HG02981 (cell line): ENCODE results near the gene IL17B.

ENCODE experiments used
- ATAC-seq: cut with Tn5 transposase; IDR thresholded peaks from one replicate; pipeline ENCODE4 v1.9.1; 2021; ENCODE audit warnings: mild to moderate bottlenecking, moderate library complexity; ENCODE audit not compliant: unreplicated experiment

IL17B gene

GRCh38 chr5:149415066-149415967 is 36.2 kb upstream of the IL17B start:
- no peak for ATAC-seq

GRCh38 chr5:149414405-149415065 is 35.4 kb upstream of the IL17B start:
- ATAC-seq, result no peak

DNA sequence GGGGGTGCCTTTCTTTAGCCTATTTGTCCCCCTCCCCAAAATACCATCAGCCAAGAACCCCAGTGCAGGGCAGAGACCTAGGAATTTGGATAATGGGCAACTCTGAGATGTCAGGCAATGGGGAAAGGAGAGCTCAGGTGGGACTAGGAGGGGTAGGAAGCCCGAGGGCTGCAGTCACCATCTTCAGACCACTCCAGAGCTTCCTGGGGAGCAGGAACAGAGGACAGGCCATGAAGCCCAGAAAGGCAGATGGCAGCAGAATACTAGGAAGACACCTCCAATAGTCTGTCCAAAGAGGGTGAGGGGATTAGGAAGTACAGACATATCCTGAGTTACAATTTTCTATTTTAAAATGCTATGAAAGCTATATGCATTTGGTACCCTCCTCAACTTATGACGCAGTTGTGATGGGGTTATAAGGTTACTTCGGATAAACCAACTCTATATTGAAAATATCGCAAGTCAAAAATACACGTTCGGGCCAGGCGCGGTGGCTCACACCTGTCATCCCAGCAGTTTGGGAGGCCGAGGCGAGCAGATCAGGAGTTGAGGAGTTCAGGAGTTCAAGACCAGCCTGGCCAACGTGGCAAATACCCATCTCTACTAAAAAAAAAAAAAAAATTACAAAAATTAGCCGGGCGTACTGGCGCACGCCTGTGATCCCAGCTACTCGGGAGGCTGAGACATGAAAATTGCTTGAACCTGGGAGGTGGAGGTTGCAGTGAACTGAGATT is 34.6 kb upstream of the IL17B start:
- ATAC-seq, result no peak

DNA sequence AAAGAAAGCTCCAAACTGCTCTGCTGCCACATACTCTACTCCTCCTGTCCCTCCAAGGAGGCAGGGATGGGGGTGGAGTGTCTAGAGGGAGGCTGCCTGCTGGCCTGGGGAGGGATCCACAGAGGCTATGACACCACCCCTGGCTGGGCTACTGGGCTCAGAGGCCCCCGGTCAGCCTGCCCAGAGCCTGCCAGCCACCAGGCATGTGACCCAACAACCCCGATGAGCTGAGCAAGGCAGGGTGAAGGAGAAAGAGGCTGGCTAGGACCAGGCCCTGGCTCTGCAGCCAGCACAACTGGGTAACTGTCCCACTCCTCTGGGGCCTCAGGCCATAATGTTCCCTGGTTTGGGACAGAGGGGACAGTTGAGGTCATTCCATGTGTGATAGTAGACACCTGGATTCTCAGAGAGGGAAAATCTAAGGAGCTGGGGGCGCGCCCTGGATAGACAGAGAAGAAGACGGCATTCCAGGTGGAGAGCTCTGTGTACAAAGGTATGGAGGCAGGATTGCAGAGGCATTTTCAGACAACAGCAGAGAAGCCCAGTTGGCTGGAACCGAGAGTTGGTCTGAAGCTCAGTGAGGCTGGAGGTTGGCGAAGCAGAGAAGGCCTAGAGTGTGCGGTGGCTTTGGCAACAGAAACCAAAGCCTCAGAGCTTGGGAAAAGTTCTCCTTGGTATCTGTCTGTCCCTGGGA is 33.8 kb upstream of the IL17B start:
- ATAC-seq, result no peak

GRCh38 chr5:149411738-149412519 is 32.8 kb upstream of the IL17B start:
- no peak for ATAC-seq

DNA sequence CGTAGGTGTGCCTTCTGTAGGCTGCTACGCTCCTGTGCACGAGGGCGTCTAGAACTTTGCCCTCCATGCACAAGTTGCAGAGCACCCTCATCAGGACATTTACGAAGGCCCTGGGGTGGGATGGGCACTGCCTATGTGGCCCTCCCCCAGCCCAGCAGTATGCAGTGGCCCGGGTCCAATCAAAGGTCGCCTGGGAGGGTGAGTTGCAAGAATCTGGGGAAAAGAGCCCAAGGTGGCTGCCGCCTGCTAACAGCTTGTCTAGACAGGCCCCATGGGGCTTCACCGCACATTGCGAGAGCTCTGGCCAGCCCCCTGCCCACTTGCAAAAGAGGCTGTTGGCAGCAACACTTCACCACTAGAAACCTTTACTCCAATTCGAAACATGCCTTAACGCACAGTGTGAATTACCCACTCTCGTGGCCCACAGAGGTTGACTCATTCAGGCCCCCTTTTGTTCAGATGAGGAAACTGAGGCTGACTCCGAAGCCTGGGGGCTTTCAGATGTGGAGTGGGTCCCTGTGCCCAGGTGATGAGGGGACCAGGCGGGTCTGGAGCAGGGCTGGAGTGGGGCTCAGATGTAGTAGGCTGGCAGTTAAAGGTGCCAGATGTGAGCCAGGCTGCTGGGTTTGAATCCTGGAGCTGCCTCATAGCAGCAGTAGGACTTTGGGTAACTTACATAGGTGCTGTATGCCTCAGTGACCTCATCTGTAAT is 31.8 kb upstream of the IL17B start:
- no peak for ATAC-seq

GRCh38 chr5:149410071-149410470 is 31.0 kb upstream of the IL17B start:
- no peak for ATAC-seq

- ATAC-seq, result no peak
Measured at GRCh38 chr5:149409268-149409948, 30.3 kb upstream of the IL17B start.

DNA sequence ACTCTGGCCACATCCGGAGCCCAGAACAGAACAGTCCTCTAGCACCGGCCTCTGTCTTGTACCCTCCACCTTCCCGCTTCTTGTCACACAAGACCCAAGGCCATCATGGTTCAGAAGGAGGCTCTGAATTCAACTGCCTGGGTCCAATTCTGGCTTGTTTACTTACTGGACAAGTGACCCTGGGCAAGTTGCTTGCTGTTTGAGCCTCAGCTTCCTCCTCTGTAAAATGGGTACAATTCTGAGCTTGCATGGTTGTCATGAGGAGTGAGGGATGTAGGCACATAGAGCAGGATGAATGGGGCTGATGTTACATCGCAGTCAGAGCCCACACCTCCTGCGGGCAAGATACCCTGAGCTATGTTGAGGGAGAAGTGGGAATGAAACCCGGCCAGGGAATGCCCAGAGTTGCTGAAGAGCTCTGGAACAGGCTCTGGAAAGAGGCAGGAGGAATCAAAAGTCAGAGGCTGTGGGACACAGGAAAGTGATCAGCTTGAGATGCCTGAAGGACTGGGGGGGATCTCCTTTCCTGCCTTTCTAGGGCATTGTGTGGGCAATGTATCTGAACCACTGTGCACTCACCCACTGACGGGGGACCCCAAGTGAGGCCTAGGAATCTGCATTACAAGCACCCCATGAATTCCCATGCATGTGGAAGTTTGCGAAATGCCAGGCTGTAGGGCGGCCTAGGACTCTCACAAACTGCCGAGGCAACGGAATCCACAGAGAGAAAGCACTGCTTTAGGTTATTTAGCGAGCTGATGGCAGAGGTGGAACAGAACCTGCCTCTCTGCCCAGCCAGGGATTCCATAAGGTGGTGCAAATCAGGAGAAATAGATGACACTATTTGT is 29.4 kb upstream of the IL17B start:
- ATAC-seq, result no peak

DNA sequence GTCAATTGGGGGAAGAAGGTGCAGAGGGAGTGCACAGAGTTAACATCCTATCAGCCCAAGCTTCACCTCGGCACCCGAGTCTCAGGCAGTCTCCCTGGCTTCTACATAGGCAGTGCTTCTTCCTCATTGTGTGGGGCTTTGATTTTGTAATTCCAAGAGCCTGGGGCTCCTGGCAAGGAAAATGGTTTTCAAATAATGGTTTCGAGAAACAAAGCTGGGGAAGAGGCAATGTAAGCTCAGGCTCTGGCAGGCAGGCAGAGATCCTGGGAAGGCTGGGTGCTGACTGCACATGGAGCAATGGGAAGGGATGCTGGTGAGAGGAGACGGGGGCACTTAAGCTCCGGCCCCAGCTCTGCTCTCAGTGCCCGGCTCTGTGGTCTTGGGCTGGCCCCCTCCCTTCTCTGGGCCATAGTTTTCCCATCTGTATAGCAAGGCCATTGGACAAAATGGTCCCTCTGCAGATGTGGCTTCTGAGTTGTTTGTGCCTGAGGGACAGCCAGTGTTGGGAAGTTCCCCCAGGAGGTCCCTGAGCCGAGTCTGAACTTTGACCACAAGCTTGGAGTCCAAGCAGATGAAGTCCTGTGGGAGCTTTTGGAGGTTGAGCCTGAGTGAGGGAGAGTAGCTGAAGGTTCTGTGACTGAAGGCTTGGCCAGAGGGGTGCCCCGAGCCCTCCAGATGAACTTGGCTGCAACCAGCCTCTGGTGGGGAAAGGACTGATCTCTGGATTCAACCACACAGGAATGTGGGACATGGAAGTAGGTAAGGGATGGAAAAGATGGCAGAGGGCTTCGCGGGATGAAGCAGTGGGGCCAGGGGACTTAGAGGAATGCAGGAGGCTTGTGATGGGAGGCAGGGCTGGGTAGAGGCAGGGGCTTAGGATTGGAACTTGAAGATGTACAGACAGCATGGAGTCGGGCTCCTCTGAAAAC is 28.5 kb upstream of the IL17B start:
- ATAC-seq, result no peak

DNA sequence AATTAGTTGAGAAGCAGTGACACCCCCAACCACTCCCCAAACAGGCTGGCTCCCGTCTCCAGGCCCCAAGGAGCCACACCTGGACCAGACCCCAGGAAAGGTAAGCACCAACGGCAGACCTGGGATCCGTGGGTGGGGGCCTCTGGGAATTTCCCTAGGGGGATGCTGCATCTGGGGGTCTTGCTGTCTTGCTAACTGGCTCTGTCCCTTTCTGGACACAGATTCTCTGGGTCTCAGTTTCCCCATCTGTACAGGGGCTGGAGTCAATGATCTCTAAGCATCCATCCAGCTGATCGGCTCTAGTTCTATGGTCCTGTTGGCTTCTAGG is 27.9 kb upstream of the IL17B start:
- ATAC-seq, result no peak

GRCh38 chr5:149406203-149406978 is 27.3 kb upstream of the IL17B start:
- no peak for ATAC-seq

- no peak for ATAC-seq
Measured at GRCh38 chr5:149405550-149406202, 26.6 kb upstream of the IL17B start.

DNA sequence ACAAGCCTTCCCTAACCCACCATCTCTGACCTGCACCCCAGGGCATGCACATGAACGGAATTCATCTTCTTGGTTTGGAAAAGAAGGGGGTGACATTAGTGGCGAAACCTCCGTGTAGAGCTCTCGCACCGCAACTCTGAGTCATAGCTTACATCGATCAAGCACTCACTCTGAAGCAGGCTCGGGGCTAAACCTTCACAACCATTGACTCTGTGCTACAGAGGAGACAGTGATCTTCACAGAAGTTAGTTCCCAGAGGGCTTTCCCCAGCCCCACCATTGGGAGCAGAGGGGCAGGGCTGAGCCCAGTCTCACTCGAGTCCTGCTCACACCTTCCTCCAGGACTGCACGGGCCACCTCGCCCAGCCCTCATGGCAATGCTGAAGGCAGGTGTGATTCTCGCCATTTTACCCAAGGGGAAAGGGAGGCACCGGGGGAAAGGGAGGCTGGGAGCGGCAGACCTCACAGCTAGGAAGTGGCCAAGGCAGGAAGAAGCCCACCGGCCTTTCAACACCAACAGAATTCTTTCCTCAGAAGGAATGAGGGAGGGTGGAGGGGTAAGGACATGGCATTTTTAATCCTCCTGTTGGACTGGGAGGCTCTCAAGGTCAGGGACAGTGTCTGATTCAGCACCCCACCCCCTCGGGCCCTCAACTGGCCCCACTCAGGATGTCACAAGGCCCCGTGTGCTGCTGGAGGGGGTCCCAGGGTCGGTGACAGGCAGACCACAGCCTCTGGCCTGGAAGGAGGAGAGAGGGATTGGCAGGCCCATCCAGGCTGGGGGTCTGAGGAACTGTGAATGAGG is 25.9 kb upstream of the IL17B start:
- ATAC-seq, result no peak
